HepG2 (cell line): Measurements from ENCODE around the gene ADGRG1. TPM values are rescaled to one million over a fixed set of nuclear protein-coding genes. Genes with fewer than 3 reads are reported as not detected.
A peak's percentile ranks its signal among the peaks of the same experiment; 100 is the strongest.

Experiments
- KLF13 ChIP-seq: sonication (generic); formaldehyde crosslinking; IDR thresholded peaks from 2 replicates; pipeline ENCODE4 v1.4.0; 2020; ENCODE audit warnings: mild to moderate bottlenecking, missing genetic modification reagents
- PAF1 ChIP-seq: IDR thresholded peaks from 2 replicates; pipeline ENCODE4 v1.6.1; 2016; ENCODE audit warnings: missing genetic modification reagents, missing compliant biosample characterization
- PCBP1 ChIP-seq: fragments of 200-400 bp; formaldehyde crosslinking; IDR thresholded peaks from 2 replicates; pipeline ENCODE4 v1.6.1; 2017; ENCODE audit warnings: mild to moderate bottlenecking, low read depth, low read length, borderline replicate concordance
- SRSF4 ChIP-seq: fragments of 200-400 bp; formaldehyde crosslinking; IDR thresholded peaks from one replicate; pipeline ENCODE4 v1.6.1; 2018; ENCODE audit warnings: mild to moderate bottlenecking, low read depth, low read length, moderate library complexity; ENCODE audit not compliant: poor library complexity, severe bottlenecking
- TBX3 ChIP-seq: fragments of 450-650 bp; IDR thresholded peaks from 2 replicates; pipeline ENCODE4 v1.6.1; 2017; ENCODE audit warnings: antibody characterized with exemption, mild to moderate bottlenecking, inconsistent platforms, borderline replicate concordance
- ZSCAN21 ChIP-seq: sonication (generic); formaldehyde crosslinking; IDR thresholded peaks from 2 replicates; pipeline ENCODE4 v1.8.0; 2022; ENCODE audit warnings: mild to moderate bottlenecking, missing genetic modification reagents, moderate library complexity, borderline replicate concordance
- polyA plus RNA-seq, 8 experiments: library from polyadenylated mRNA; depleted of rRNA in 3 of 8; stranded (reverse) in 7 of 8; unstranded in 1 of 8; fragments of >200 nt; fragmentation: Illumina TruSeq in 4 of 8; extraction: Trizol in 4 of 8; gene quantifications; 2 replicates each; pipeline versions ENCODE4 v1.2.1 to v1.2.3, GENCODE V29; 2011 to 2016; ENCODE audit warnings: low read depth in 4 of 8, missing spikeins in 1 of 8, mixed read lengths in 1 of 8; ENCODE audit not compliant: insufficient read depth in 1 of 8
- total RNA-seq, 5 experiments: library from RNA; depleted of rRNA; stranded (reverse); fragments of >200 nt; fragmentation: Illumina TruSeq; extraction: Trizol; gene quantifications; 2 replicates each; pipeline ENCODE4 v1.2.3, GENCODE V29; 2016; ENCODE audit warnings: low read depth in 1 of 5
- TF ChIP-seq, protein P1 (sequence below): sonication (generic); formaldehyde crosslinking; IDR thresholded peaks from 2 replicates; pipeline ENCODE4 v1.5.1; 2020; ENCODE audit warnings: mild to moderate bottlenecking, moderate library complexity, missing genetic modification reagents
- TF ChIP-seq, protein P2 (sequence below): sonication (generic); formaldehyde crosslinking; IDR thresholded peaks from 2 replicates; pipeline ENCODE4 v1.5.0; 2020; ENCODE audit warnings: missing genetic modification reagents
- TF ChIP-seq, protein P3 (sequence below): sonication (generic); formaldehyde crosslinking; IDR thresholded peaks from 2 replicates; pipeline ENCODE4 v1.9.0; 2021; ENCODE audit warnings: mild to moderate bottlenecking, missing genetic modification reagents
- TF ChIP-seq, protein P4 (sequence below): sonication (generic); formaldehyde crosslinking; IDR thresholded peaks from 2 replicates; pipeline ENCODE4 v1.9.0; 2022; ENCODE audit warnings: missing genetic modification reagents, mild to moderate bottlenecking, borderline replicate concordance
- TF ChIP-seq, protein P5 (sequence below), 2 experiments: sonication (generic) in 1 of 2; formaldehyde crosslinking in 1 of 2; IDR thresholded peaks; 2 replicates each; pipeline versions ENCODE4 v1.4.0 to v1.6.1; 2016 to 2020; ENCODE audit warnings: borderline replicate concordance in 1 of 2, low read depth in 1 of 2, mild to moderate bottlenecking in 1 of 2, missing genetic modification reagents in 1 of 2

ADGRG1 gene
- total and polyA plus RNA-seq, 2 of the 13 experiments (the other 11 are each of a cell fraction or from before 2014, with no cell fraction given) = 2.7 to 5.9 TPM

DNA sequence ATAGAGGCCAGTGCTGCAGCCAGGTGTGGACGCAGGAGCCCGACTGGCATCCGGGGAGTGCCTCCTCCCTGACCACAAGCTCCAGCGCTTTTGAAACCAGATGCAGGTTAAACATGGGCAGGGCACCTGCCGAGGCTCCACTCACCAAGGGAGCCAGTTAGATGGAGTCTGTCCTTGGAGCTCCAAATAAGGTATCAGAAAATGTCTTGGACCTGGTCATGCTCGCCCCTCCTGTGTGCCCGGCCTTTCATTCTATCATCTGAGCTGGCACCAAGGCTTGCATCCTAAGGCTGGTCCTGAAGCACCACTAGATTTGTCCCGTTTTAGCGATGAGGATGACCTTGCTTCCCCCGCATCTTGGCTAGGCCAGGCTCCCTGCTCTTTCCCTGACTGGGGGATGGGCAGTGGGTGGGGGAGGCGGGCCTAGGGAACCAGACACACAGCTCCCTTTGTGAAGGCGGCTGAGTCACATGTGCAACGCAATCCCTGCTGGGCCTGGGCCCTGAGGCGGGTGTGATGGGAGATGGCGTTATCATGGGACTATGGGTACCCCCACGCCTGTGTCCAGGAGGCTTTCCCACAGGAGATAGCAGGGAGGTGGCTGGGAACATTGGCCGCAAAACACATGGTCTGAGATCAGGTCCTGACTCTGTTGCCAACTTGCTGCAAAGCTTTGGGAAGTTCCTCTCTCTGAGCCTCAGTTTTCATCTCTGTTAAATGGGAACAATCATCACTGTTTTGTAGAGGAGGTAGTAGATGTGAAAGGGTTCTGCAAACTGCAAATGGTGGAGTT lies 5.0 kb upstream of the ADGRG1 start (continued):
- 0 out of 2 replicates have a peak, but pooled peaks have one; percentile 60 for TF ChIP-seq PCBP1
- peak; percentile 35 for TF ChIP-seq ZSCAN21 (CRISPR knock-in tag)
- TF ChIP-seq, protein P1, sequence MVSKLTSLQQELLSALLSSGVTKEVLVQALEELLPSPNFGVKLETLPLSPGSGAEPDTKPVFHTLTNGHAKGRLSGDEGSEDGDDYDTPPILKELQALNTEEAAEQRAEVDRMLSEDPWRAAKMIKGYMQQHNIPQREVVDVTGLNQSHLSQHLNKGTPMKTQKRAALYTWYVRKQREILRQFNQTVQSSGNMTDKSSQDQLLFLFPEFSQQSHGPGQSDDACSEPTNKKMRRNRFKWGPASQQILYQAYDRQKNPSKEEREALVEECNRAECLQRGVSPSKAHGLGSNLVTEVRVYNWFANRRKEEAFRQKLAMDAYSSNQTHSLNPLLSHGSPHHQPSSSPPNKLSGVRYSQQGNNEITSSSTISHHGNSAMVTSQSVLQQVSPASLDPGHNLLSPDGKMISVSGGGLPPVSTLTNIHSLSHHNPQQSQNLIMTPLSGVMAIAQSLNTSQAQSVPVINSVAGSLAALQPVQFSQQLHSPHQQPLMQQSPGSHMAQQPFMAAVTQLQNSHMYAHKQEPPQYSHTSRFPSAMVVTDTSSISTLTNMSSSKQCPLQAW (CRISPR knock-in tag) = no peak; the same call in 1 of the 2 replicates
- TF ChIP-seq SRSF4 = no peak
- no peak for TF ChIP-seq PAF1 (CRISPR knock-in tag)
- TF ChIP-seq, protein P2, sequence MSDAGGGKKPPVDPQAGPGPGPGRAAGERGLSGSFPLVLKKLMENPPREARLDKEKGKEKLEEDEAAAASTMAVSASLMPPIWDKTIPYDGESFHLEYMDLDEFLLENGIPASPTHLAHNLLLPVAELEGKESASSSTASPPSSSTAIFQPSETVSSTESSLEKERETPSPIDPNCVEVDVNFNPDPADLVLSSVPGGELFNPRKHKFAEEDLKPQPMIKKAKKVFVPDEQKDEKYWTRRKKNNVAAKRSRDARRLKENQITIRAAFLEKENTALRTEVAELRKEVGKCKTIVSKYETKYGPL (CRISPR knock-in tag) = no peak
- TF ChIP-seq, protein P3, sequence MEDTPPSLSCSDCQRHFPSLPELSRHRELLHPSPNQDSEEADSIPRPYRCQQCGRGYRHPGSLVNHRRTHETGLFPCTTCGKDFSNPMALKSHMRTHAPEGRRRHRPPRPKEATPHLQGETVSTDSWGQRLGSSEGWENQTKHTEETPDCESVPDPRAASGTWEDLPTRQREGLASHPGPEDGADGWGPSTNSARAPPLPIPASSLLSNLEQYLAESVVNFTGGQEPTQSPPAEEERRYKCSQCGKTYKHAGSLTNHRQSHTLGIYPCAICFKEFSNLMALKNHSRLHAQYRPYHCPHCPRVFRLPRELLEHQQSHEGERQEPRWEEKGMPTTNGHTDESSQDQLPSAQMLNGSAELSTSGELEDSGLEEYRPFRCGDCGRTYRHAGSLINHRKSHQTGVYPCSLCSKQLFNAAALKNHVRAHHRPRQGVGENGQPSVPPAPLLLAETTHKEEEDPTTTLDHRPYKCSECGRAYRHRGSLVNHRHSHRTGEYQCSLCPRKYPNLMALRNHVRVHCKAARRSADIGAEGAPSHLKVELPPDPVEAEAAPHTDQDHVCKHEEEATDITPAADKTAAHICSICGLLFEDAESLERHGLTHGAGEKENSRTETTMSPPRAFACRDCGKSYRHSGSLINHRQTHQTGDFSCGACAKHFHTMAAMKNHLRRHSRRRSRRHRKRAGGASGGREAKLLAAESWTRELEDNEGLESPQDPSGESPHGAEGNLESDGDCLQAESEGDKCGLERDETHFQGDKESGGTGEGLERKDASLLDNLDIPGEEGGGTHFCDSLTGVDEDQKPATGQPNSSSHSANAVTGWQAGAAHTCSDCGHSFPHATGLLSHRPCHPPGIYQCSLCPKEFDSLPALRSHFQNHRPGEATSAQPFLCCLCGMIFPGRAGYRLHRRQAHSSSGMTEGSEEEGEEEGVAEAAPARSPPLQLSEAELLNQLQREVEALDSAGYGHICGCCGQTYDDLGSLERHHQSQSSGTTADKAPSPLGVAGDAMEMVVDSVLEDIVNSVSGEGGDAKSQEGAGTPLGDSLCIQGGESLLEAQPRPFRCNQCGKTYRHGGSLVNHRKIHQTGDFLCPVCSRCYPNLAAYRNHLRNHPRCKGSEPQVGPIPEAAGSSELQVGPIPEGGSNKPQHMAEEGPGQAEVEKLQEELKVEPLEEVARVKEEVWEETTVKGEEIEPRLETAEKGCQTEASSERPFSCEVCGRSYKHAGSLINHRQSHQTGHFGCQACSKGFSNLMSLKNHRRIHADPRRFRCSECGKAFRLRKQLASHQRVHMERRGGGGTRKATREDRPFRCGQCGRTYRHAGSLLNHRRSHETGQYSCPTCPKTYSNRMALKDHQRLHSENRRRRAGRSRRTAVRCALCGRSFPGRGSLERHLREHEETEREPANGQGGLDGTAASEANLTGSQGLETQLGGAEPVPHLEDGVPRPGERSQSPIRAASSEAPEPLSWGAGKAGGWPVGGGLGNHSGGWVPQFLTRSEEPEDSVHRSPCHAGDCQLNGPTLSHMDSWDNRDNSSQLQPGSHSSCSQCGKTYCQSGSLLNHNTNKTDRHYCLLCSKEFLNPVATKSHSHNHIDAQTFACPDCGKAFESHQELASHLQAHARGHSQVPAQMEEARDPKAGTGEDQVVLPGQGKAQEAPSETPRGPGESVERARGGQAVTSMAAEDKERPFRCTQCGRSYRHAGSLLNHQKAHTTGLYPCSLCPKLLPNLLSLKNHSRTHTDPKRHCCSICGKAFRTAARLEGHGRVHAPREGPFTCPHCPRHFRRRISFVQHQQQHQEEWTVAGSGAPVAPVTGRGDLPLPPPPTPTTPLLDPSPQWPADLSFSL (CRISPR knock-in tag) = no peak
- TF ChIP-seq, protein P4, sequence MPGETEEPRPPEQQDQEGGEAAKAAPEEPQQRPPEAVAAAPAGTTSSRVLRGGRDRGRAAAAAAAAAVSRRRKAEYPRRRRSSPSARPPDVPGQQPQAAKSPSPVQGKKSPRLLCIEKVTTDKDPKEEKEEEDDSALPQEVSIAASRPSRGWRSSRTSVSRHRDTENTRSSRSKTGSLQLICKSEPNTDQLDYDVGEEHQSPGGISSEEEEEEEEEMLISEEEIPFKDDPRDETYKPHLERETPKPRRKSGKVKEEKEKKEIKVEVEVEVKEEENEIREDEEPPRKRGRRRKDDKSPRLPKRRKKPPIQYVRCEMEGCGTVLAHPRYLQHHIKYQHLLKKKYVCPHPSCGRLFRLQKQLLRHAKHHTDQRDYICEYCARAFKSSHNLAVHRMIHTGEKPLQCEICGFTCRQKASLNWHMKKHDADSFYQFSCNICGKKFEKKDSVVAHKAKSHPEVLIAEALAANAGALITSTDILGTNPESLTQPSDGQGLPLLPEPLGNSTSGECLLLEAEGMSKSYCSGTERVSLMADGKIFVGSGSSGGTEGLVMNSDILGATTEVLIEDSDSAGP (CRISPR knock-in tag) = no peak
- TF ChIP-seq, protein P5, sequence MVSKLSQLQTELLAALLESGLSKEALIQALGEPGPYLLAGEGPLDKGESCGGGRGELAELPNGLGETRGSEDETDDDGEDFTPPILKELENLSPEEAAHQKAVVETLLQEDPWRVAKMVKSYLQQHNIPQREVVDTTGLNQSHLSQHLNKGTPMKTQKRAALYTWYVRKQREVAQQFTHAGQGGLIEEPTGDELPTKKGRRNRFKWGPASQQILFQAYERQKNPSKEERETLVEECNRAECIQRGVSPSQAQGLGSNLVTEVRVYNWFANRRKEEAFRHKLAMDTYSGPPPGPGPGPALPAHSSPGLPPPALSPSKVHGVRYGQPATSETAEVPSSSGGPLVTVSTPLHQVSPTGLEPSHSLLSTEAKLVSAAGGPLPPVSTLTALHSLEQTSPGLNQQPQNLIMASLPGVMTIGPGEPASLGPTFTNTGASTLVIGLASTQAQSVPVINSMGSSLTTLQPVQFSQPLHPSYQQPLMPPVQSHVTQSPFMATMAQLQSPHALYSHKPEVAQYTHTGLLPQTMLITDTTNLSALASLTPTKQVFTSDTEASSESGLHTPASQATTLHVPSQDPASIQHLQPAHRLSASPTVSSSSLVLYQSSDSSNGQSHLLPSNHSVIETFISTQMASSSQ (IDR thresholded peaks at IDR 0.05; ENCODE audit: low read depth) = no peak
- TF ChIP-seq, protein P5 (CRISPR knock-in tag; IDR thresholded peaks at IDR 0.05; ENCODE audit: borderline replicate concordance) = 0 out of 2 replicates have a peak, but pooled peaks have one; percentile 55
- no peak for TF ChIP-seq KLF13
- TF ChIP-seq TBX3 = 0 out of 2 replicates have a peak, but pooled peaks have one; percentile 17
